Spleen (tissue), 11 donors: ENCODE data around the gene KLHL40. TPM values are rescaled to one million over a fixed set of nuclear protein-coding genes. Genes with fewer than 3 reads are reported as not detected.

Source experiments
- DNase-seq: peaks from one replicate; pipeline ENCODE4 v3.0.0-alpha.2; 2020
- H3K27ac ChIP-seq, 8 donors: fragments of 200-600 bp; sonication (generic) in 7 of 8; 1 replicate in 4 of 8; 2 replicates in 4 of 8; pipeline versions ENCODE4 v1.5.0 to v1.8.0; 2016 to 2021; ENCODE audit warnings: inconsistent platforms in 4 of 8, mild to moderate bottlenecking in 4 of 8, moderate library complexity in 1 of 8
- H3K27me3 ChIP-seq, 7 donors: fragments of 200-600 bp; sonication (generic) in 6 of 7; replicated peaks in 1 of 7; 1 replicate in 4 of 7; 2 replicates in 3 of 7; pipeline versions ENCODE4 v1.5.0 to v1.8.0; 2016 to 2021; ENCODE audit warnings: inconsistent platforms in 3 of 7, mild to moderate bottlenecking in 1 of 7
- H3K36me3 ChIP-seq, 6 donors: fragments of 200-600 bp; sonication (generic) in 5 of 6; 1 replicate in 4 of 6; 2 replicates in 2 of 6; pipeline versions ENCODE4 v1.5.0 to v1.8.0; 2016 to 2021; ENCODE audit warnings: inconsistent platforms in 2 of 6
- H3K4me1 ChIP-seq, 6 donors: fragments of 200-600 bp; sonication (generic) in 5 of 6; 1 replicate in 3 of 6; 2 replicates in 3 of 6; pipeline versions ENCODE4 v1.5.0 to v1.8.0; 2016 to 2021; ENCODE audit warnings: inconsistent platforms in 3 of 6
- H3K4me3 ChIP-seq, 8 donors: fragments of 200-600 bp; sonication (generic) in 7 of 8; 1 replicate in 4 of 8; 2 replicates in 4 of 8; pipeline versions ENCODE4 v1.5.0 to v1.8.0; 2016 to 2021; ENCODE audit warnings: inconsistent platforms in 4 of 8, mild to moderate bottlenecking in 4 of 8, moderate library complexity in 2 of 8
- H3K9me3 ChIP-seq, 8 donors: fragments of 200-600 bp; sonication (generic) in 7 of 8; 1 replicate in 4 of 8; 2 replicates in 4 of 8; pipeline versions ENCODE4 v1.5.0 to v1.8.0; 2016 to 2021; ENCODE audit warnings: inconsistent platforms in 4 of 8
- CTCF ChIP-seq, 11 experiments: fragments of 200-600 bp in 7 of 11; fragments of 450-650 bp in 4 of 11; sonication (generic) in 4 of 11; IDR thresholded peaks in 8 of 11; conservative IDR thresholded peaks in 3 of 11; 1 replicate in 7 of 11; 2 replicates in 4 of 11; pipeline versions ENCODE4 v1.4.0 to v1.8.0; 2016 to 2021; ENCODE audit warnings: antibody characterized with exemption in 11 of 11, inconsistent platforms in 4 of 11, mild to moderate bottlenecking in 1 of 11
- POLR2A ChIP-seq, 3 donors: fragments of 450-650 bp; IDR thresholded peaks; one replicate each; pipeline ENCODE4 v1.5.1; 2017; ENCODE audit warnings: antibody characterized with exemption in 3 of 3, mild to moderate bottlenecking in 1 of 3
- POLR2AphosphoS5 ChIP-seq, 3 donors: sonication (generic); formaldehyde crosslinking; IDR thresholded peaks; one replicate each; pipeline ENCODE4 v1.5.1; 2017; ENCODE audit warnings: antibody characterized with exemption in 3 of 3
- WGBS, 5 donors: extraction: QIAGEN DNeasy Blood & Tissue Kit in 3 of 5; methylation state at CpG; one replicate each; pipeline versions ENCODE4 v1.1.5 to v1.1.7; 2013 to 2018; 5-methylcytosine and 5-hydroxymethylcytosine counted together
- intact Hi-C: fragments of 100-400 bp; cut with DNase I; formaldehyde crosslinking; loops from one replicate; pipeline ENCODE4 v1.15.0; 2023; ENCODE audit warnings: low total_unique reads
- polyA plus RNA-seq, 3 donors: library from polyadenylated mRNA; stranded (reverse); fragments of 200-250 nt; gene quantifications; one replicate each; pipeline ENCODE4 v1.2.1, GENCODE V29; 2013
- total RNA-seq, 7 donors: library from RNA; depleted of rRNA in 3 of 7; stranded (reverse); fragments of >200 nt in 3 of 7; fragmentation: NEBNext Ultra II Directional in 4 of 7; extraction: Animal tissue kit (Norgen Biotek cat#: 25700) in 4 of 7; gene quantifications; one replicate each; pipeline versions ENCODE4 v1.1.0 to v1.2.1, GENCODE V29; 2016 to 2021
- donor health status: healthy with polysubstance abuse.
- donor health status: DM: no; HTN: no; CAD: no; lungs with moderate emphysema.
- donor health status: DM: no; HTN: no; CAD: no.
- donor health status: Bipolar disorder and iron deficiency.
- donor health status: healthy.
- donor health status: DM: no; HTN: no; CAD: no.
- donor health status: DM: yes; HTN: yes; CAD: no.

Gene KLHL40
- total and polyA plus RNA-seq, 10 donors: 0.03 to 0.17 TPM; not detected in 8

- Histone ChIP-seq H3K4me1 (peaks cover 0 to 6% (median 0%) of the 10 kb centered on the region in 6 donors), H3K9me3 (no peaks in the 10 kb centered on the region), H3K36me3 (no peaks in the 10 kb centered on the region), H3K4me3 (no peak overlapping the region), H3K27ac (no peak overlapping the region), H3K27me3 (peaks cover 0 to 29% (median 3%) of the 10 kb centered on the region in 7 donors)
- DNase-seq: no peak
- TF ChIP-seq CTCF (IDR thresholded peaks at IDR 0.05 in 8 of 11, conservative IDR thresholded peaks at IDR 0.05 in 3 of 11) (no peak), POLR2AphosphoS5 (IDR thresholded peaks at IDR 0.05) (no peak), POLR2A (IDR thresholded peaks at IDR 0.05) (no peak)
- WGBS, 5 donors: 69 to 82% (median 75%) methylated on average over 2 to 5 of the region's 5 CpGs
- intact Hi-C loops: no loop called here
Measured at GRCh38 chr3:42703695-42704025, 18.3 kb downstream of the KLHL40 start.

- H3K9me3 ChIP-seq: no peaks in the 10 kb centered on the region
- peaks cover 0 to 6% (median 0%) of the 10 kb centered on the region in 6 donors for H3K4me1 ChIP-seq
- no peak overlapping the region for H3K4me3 ChIP-seq
- 77 to 87% (median 82%) methylated on average over 6 to 8 of the region's 8 CpGs for WGBS, 5 donors
- no peak for TF ChIP-seq CTCF (IDR thresholded peaks at IDR 0.05 in 8 of 11, conservative IDR thresholded peaks at IDR 0.05 in 3 of 11)
- no peak for TF ChIP-seq POLR2A (IDR thresholded peaks at IDR 0.05)
- no peak for TF ChIP-seq POLR2AphosphoS5 (IDR thresholded peaks at IDR 0.05)
- peaks cover 0 to 29% (median 3%) of the 10 kb centered on the region in 7 donors for H3K27me3 ChIP-seq
- no peak overlapping the region for H3K27ac ChIP-seq
- H3K36me3 ChIP-seq: no peaks in the 10 kb centered on the region
- intact Hi-C loops: no loop called here
- no peak for DNase-seq
Measured at GRCh38 chr3:42704136-42704841, 19.0 kb downstream of the KLHL40 start.

GRCh38 chr3:42705058-42705767, 19.9 kb downstream of the KLHL40 start:
- no peak for TF ChIP-seq POLR2A (IDR thresholded peaks at IDR 0.05)
- intact Hi-C loops: no loop called here
- 78 to 83% (median 82%) methylated on average over 7 of the region's 7 CpGs for WGBS, 5 donors
- DNase-seq: no peak
- H3K27me3 ChIP-seq: peaks cover 0 to 29% (median 3%) of the 10 kb centered on the region in 7 donors
- H3K4me1 ChIP-seq: peaks cover 0 to 6% (median 0%) of the 10 kb centered on the region in 6 donors
- no peak overlapping the region for H3K4me3 ChIP-seq
- no peak overlapping the region for H3K27ac ChIP-seq
- H3K9me3 ChIP-seq: no peaks in the 10 kb centered on the region
- H3K36me3 ChIP-seq: no peaks in the 10 kb centered on the region

GRCh38 chr3:42705962-42706585, 20.7 kb downstream of the KLHL40 start:
- WGBS, 5 donors: 71 to 78% (median 75%) methylated on average over 10 of the region's 10 CpGs

More at GRCh38 chr3:42705962-42706585, 20.7 kb downstream of the KLHL40 start:
- Histone ChIP-seq H3K9me3 (no peaks in the 10 kb centered on the region), H3K4me3 (no peak overlapping the region), H3K27me3 (peaks cover 0 to 23% (median 3%) of the 10 kb centered on the region in 7 donors), H3K4me1 (peaks cover 0 to 6% (median 0%) of the 10 kb centered on the region in 6 donors), H3K36me3 (no peaks in the 10 kb centered on the region), H3K27ac (no peak overlapping the region)
- no peak for TF ChIP-seq POLR2A (IDR thresholded peaks at IDR 0.05)
- TF ChIP-seq CTCF (IDR thresholded peaks at IDR 0.05 in 8 of 11, conservative IDR thresholded peaks at IDR 0.05 in 3 of 11): no peak
- no peak for TF ChIP-seq POLR2AphosphoS5 (IDR thresholded peaks at IDR 0.05)
- no peak for DNase-seq
- intact Hi-C loops: no loop called here
